Caco-2 (cell line): ENCODE measurements around the gene SCLT1. TPM values are rescaled to one million over a fixed set of nuclear protein-coding genes. Genes with fewer than 3 reads are reported as not detected.
"Not testable (repeated sequence)": the region's sequence is repeated elsewhere in the genome, so short reads cannot be mapped to it uniquely, and the experiment has no call there.

Source experiments
- BruUV-seq: library from RNA; stranded (reverse); fragments of 400-500 nt; replicated peaks from 2 replicates; lab custom pipeline; 2021; lab: Mats Ljungman, UMichigan
- CTCF ChIA-PET: fragments of 300-600 bp; sonication (Branson Sonifier 250); formaldehyde crosslinking; loops from one replicate; lab custom pipeline; 2022; ENCODE audit warnings: antibody characterized with exemption; lab: Charles Lee
- POLR2A ChIA-PET: fragments of 300-600 bp; sonication (Branson Sonifier 250); formaldehyde crosslinking; loops from one replicate; lab custom pipeline; 2022; ENCODE audit warnings: antibody characterized with exemption; lab: Charles Lee
- DNase-seq, 2 experiments: peaks; one replicate each; pipeline versions ENCODE4 v3.0.0 to v3.0.0-alpha.2; 2020 to 2022
- H3K27me3 ChIP-seq: replicated peaks from 2 replicates; pipeline ENCODE4 v1.6.0; 2011; ENCODE audit warnings: low read length; ENCODE audit not compliant: control insufficient read depth, insufficient read depth
- H3K36me3 ChIP-seq: 2 replicates; pipeline ENCODE4 v1.5.1; 2011; ENCODE audit warnings: low read length; ENCODE audit not compliant: control insufficient read depth, insufficient read depth
- H3K4me1 ChIP-seq: fragments of 250-450 bp; sonication (Bioruptor Pico); 2 replicates; pipeline ENCODE4 v1.5.1; 2020; ENCODE audit warnings: mild to moderate bottlenecking
- H3K4me3 ChIP-seq: 2 replicates; pipeline ENCODE4 v1.5.1; 2011; ENCODE audit warnings: low read depth, mild to moderate bottlenecking, control low read depth, low read length
- H3K9me3 ChIP-seq: fragments of 250-450 bp; sonication (Bioruptor Pico); 2 replicates; pipeline ENCODE4 v1.5.1; 2020; ENCODE audit warnings: mild to moderate bottlenecking, moderate library complexity
- H3K27ac Mint-ChIP-seq: one replicate; pipeline ENCODE4 v1.8.0; 2022; ENCODE audit warnings: mixed read lengths; ENCODE audit not compliant: unreplicated experiment
- H3K27me3 Mint-ChIP-seq: one replicate; pipeline ENCODE4 v1.8.0; 2022; ENCODE audit warnings: mixed read lengths; ENCODE audit not compliant: insufficient read depth, unreplicated experiment
- H3K36me3 Mint-ChIP-seq: one replicate; pipeline ENCODE4 v1.8.0; 2022; ENCODE audit warnings: mild to moderate bottlenecking, mixed read lengths; ENCODE audit not compliant: insufficient read depth, unreplicated experiment
- H3K4me1 Mint-ChIP-seq: one replicate; pipeline ENCODE4 v1.8.0; 2022; ENCODE audit warnings: low read depth, mixed read lengths; ENCODE audit not compliant: unreplicated experiment
- H3K4me3 Mint-ChIP-seq: one replicate; pipeline ENCODE4 v1.8.0; 2022; ENCODE audit warnings: mild to moderate bottlenecking, moderate library complexity, mixed read lengths; ENCODE audit not compliant: unreplicated experiment
- H3K9me3 Mint-ChIP-seq: one replicate; pipeline ENCODE4 v1.8.0; 2022; ENCODE audit warnings: mixed read lengths; ENCODE audit not compliant: unreplicated experiment
- CTCF ChIP-seq, 2 experiments: fragments of 200-600 bp in 1 of 2; IDR thresholded peaks; 1 replicate in 1 of 2; 2 replicates in 1 of 2; pipeline versions ENCODE4 v1.5.1 to v1.8.0; 2011 to 2022; ENCODE audit warnings: antibody characterized with exemption in 1 of 2, control low read depth in 1 of 2, inconsistent platforms in 1 of 2, low read depth in 1 of 2, low read length in 1 of 2, mild to moderate bottlenecking in 1 of 2, moderate library complexity in 1 of 2; ENCODE audit not compliant: insufficient read depth in 1 of 2, severe bottlenecking in 1 of 2, unreplicated experiment in 1 of 2
- intact Hi-C: fragments of 100-400 bp; cut with micrococcal nuclease; formaldehyde crosslinking; loops from one replicate; pipeline ENCODE4 v1.10.0; 2022; ENCODE audit not compliant: unreplicated experiment
- total RNA-seq: library from RNA; stranded (reverse); gene quantifications from 2 replicates; pipeline ENCODE4 v1.2.3, GENCODE V29; 2022

SCLT1 gene
- total RNA-seq, 1 experiment from 2014 or later: 9.3 TPM

DNA sequence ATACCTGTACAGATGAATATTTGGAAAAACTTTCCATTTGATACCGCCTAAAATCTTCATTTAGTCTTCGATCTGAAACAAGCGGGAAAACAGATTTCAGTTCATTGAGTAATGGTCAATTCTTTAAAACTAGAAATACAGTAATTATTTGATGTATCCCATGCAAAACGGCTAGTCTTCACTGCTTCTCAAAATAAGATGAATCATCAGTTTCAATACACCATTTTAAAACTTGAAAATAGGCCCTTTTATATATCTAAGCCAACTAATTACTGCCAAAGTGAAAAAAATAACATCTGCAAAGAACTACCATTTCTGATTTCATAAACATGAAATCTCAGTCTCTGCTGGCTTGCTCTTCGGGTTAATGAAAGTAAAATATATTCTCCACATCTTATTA, 11.0 kb downstream of the SCLT1 start:
- Histone ChIP-seq H3K36me3 (no peaks in the 10 kb centered on the region; the same call in 1 of the 2 replicates), H3K4me1 (no peaks in the 10 kb centered on the region), H3K27me3 (no peaks in the 10 kb centered on the region), H3K4me3 (no peak overlapping the region), H3K9me3 (no peaks in the 10 kb centered on the region)
- Mint-ChIP-seq H3K9me3 (peaks cover 14% of the 10 kb centered on the region), H3K4me1 (no peaks in the 10 kb centered on the region), H3K36me3 (peaks cover 16% of the 10 kb centered on the region), H3K4me3 (no peak overlapping the region), H3K27me3 (no peaks in the 10 kb centered on the region), H3K27ac (no peak overlapping the region)
- no peak for TF ChIP-seq CTCF (IDR thresholded peaks at IDR 0.05; ENCODE audit: insufficient read depth in 1 of 2, low read depth in 1 of 2, low read length in 1 of 2, severe bottlenecking in 1 of 2, unreplicated experiment in 1 of 2)
- POLR2A ChIA-PET: no interaction called here
- no peak for DNase-seq
- intact Hi-C loops: no loop called here
- CTCF ChIA-PET: no interaction called here
- no TSS peak for BruUV-seq

- no peak overlapping the region for H3K27ac Mint-ChIP-seq
- H3K4me3 ChIP-seq: no peak overlapping the region
- no peaks in the 10 kb centered on the region for H3K27me3 ChIP-seq
- POLR2A ChIA-PET: no interaction called here
- peaks cover 14% of the 10 kb centered on the region for H3K9me3 Mint-ChIP-seq
- intact Hi-C loops: no loop called here
- H3K4me3 Mint-ChIP-seq: no peak overlapping the region
- H3K4me1 ChIP-seq: no peaks in the 10 kb centered on the region
- CTCF ChIA-PET: no interaction called here
- BruUV-seq: no TSS peak
- H3K36me3 Mint-ChIP-seq: peaks cover 19% of the 10 kb centered on the region
- H3K4me1 Mint-ChIP-seq: no peaks in the 10 kb centered on the region
- TF ChIP-seq CTCF (IDR thresholded peaks at IDR 0.05; ENCODE audit: insufficient read depth in 1 of 2, low read depth in 1 of 2, low read length in 1 of 2, severe bottlenecking in 1 of 2, unreplicated experiment in 1 of 2): no peak
- H3K27me3 Mint-ChIP-seq: no peaks in the 10 kb centered on the region
- H3K9me3 ChIP-seq: no peaks in the 10 kb centered on the region
- no peaks in the 10 kb centered on the region; the same call in 1 of the 2 replicates for H3K36me3 ChIP-seq
- DNase-seq: no peak
These were observed 13.2 kb downstream of the SCLT1 start for GRCh38 chr4:129080129-129080528.

DNA sequence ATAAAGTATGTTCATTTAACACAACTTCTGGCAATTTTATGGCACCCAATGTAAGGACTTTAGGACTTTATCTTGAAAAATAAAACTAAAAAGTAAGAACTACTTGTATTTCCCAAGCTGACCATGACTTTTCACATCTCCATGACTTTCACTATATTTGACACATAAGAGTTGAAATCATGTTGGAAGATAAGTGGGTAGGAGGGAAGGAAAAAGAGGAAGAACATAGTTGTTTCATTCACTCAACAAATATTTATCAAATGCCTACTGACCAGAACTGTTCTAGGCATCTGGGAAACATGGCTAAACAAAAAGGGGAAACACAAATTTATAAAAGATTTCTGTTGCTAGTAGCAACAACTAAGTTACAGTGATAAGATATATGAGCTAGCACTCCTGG, 16.0 kb downstream of the SCLT1 start:
- no peak for DNase-seq
- Mint-ChIP-seq H3K4me3 (no peak overlapping the region), H3K27ac (no peak overlapping the region), H3K9me3 (peaks cover 30% of the 10 kb centered on the region), H3K27me3 (no peaks in the 10 kb centered on the region), H3K4me1 (no peaks in the 10 kb centered on the region), H3K36me3 (peaks cover 24% of the 10 kb centered on the region)
- H3K36me3 ChIP-seq: no peaks in the 10 kb centered on the region; the same call in 1 of the 2 replicates
- CTCF ChIA-PET: no interaction called here
- no peaks in the 10 kb centered on the region for H3K27me3 ChIP-seq
- no peaks in the 10 kb centered on the region for H3K9me3 ChIP-seq
- no peak for TF ChIP-seq CTCF (IDR thresholded peaks at IDR 0.05; ENCODE audit: insufficient read depth in 1 of 2, low read depth in 1 of 2, low read length in 1 of 2, severe bottlenecking in 1 of 2, unreplicated experiment in 1 of 2)
- BruUV-seq: no TSS peak
- POLR2A ChIA-PET: no interaction called here
- no peaks in the 10 kb centered on the region for H3K4me1 ChIP-seq
- intact Hi-C loops: no loop called here
- no peak overlapping the region for H3K4me3 ChIP-seq

DNA sequence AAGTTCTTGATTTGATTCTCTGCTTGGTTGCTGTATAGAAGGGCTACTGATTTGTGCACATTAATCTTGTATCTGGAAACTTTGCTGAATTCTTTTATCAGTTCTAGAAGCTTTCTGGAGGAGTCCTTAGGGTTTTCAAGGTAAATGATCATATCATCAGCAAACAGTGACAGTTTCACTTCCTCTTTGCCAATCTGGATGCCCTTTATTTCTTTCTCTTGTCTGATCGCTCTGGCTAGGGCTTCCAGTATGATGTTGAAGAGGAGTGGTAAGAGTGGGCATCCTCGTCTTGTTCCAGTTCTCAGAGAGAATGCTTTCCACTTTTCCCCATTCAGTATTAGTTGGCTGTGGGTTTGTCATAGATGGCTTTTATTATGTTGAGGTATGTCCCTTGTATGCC, 23.8 kb downstream of the SCLT1 start:
- H3K4me3 Mint-ChIP-seq, intact Hi-C loops, H3K36me3 Mint-ChIP-seq, H3K9me3 ChIP-seq, CTCF ChIA-PET, POLR2A ChIA-PET, H3K27me3 Mint-ChIP-seq, H3K4me1 Mint-ChIP-seq, BruUV-seq, H3K27me3 ChIP-seq, H3K36me3 ChIP-seq, DNase-seq, H3K4me1 ChIP-seq, H3K27ac Mint-ChIP-seq, H3K4me3 ChIP-seq: not testable (repeated sequence)
- peaks cover 37% of the 10 kb centered on the region for H3K9me3 Mint-ChIP-seq
